Ovary (tissue), 9 donors: ENCODE results near the gene TCF12. TPM values are rescaled to one million over a fixed set of nuclear protein-coding genes. Genes with fewer than 3 reads are reported as not detected.

Source experiments
- DNase-seq, 5 donors: peaks; one replicate each; pipeline ENCODE4 v3.0.0-alpha.2; 2019 to 2020
- H3K27ac ChIP-seq, 2 donors: fragments of 200-600 bp; one replicate each; pipeline versions ENCODE4 v1.5.1 to v1.8.0; 2019 to 2022
- H3K27me3 ChIP-seq: fragments of 200-600 bp; one replicate; pipeline ENCODE4 v1.8.0; 2022
- H3K36me3 ChIP-seq: fragments of 200-600 bp; sonication (generic); one replicate; pipeline ENCODE4 v1.5.1; 2019
- H3K4me1 ChIP-seq: one replicate; pipeline ENCODE4 v1.8.1; 2013; ENCODE audit warnings: mild to moderate bottlenecking, moderate library complexity; ENCODE audit not compliant: insufficient read depth
- H3K4me3 ChIP-seq: fragments of 200-600 bp; sonication (generic); one replicate; pipeline ENCODE4 v1.5.1; 2017
- H3K9me3 ChIP-seq, 2 donors: fragments of 200-600 bp in 1 of 2; sonication (generic) in 1 of 2; one replicate each; pipeline versions ENCODE4 v1.5.1 to v1.8.1; 2013 to 2019; ENCODE audit warnings: mild to moderate bottlenecking in 1 of 2, moderate library complexity in 1 of 2
- EP300 ChIP-seq: sonication (generic); formaldehyde crosslinking; IDR thresholded peaks from one replicate; pipeline ENCODE4 v1.6.1; 2017; ENCODE audit warnings: antibody characterized with exemption
- POLR2A ChIP-seq: fragments of 450-650 bp; IDR thresholded peaks from one replicate; pipeline ENCODE4 v1.6.1; 2017; ENCODE audit warnings: antibody characterized with exemption, mild to moderate bottlenecking, moderate library complexity
- WGBS, 3 donors: extraction: QIAGEN DNeasy Blood & Tissue Kit in 1 of 3; methylation state at CpG; one replicate each; pipeline versions ENCODE4 v1.1.5 to v1.1.7; 2013 to 2017; 5-methylcytosine and 5-hydroxymethylcytosine counted together
- intact Hi-C, 4 donors: fragments of 100-400 bp; cut with DNase I; formaldehyde crosslinking; loops; one replicate each; pipeline versions ENCODE4 v1.11.0 to v1.15.1; 2022 to 2023
- polyA plus RNA-seq, 2 donors: library from polyadenylated mRNA; stranded (reverse); fragments of 200-250 nt in 1 of 2; fragments of 350-450 nt in 1 of 2; fragmentation: Illumina TruSeq in 1 of 2; extraction: RNeasy Lipid Tissue Mini Kit (QIAGEN cat#74804) in 1 of 2; gene quantifications; one replicate each; pipeline ENCODE4 v1.2.3, GENCODE V29; 2013 to 2014
- total RNA-seq, 7 donors: library from RNA; depleted of rRNA in 2 of 7; stranded (reverse); fragments of >200 nt in 2 of 7; fragmentation: NEBNext Ultra II Directional in 3 of 7; extraction: Animal tissue kit (Norgen Biotek cat#: 25700) in 3 of 7; gene quantifications; one replicate each; pipeline versions ENCODE4 v1.1.0 to v1.2.4, GENCODE V29; 2016 to 2023
- TF ChIP-seq, protein P1 (sequence below), 3 donors: fragments of 450-650 bp in 2 of 3; fragments of 200-600 bp in 1 of 3; IDR thresholded peaks; one replicate each; pipeline versions ENCODE4 v1.5.1 to v1.8.0; 2016 to 2022; ENCODE audit warnings: antibody characterized with exemption in 3 of 3, mild to moderate bottlenecking in 1 of 3
- donor health status: DM: no; HTN: no; CAD: no; lungs with moderate emphysema.
- donor health status: DM: no; HTN: no; CAD: no.
- donor health status: Bipolar disorder and iron deficiency.
- donor health status: DM: yes; HTN: yes; CAD: no.
- donor health status: DM: no; HTN: no; CAD: no.
- donor health status: DM: yes; HTN: yes; CAD: no.

Gene TCF12
- total and polyA plus RNA-seq, 9 donors = 28.6 to 150 (median 116) TPM

DNA sequence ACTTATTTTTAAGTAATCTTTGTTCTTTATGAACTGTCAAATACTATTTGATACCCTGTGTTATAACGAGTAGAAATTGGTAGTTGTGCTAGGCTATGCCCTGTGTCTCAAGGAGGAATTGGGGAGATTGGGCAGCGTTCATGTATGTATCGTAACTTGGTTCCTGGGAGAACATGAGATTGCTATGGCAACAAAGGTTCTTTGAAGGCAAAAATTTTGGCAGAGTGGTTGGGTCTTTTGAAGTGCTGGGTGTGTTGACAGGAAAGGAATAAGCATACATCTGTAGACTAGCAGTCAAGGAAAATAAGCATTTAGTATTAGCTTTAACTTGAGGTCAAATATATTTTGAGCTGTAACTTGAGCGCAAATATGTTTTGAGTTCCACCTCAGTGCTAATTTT lies 45.3 kb downstream of the TCF12 start:
- no peak overlapping the region for H3K4me3 ChIP-seq
- H3K27ac ChIP-seq = no peak overlapping the region
- DNase-seq = no peak
- H3K9me3 ChIP-seq = no peaks in the 10 kb centered on the region
- intact Hi-C loops = no loop called here
- H3K4me1 ChIP-seq = peaks cover 3% of the 10 kb centered on the region
- WGBS, 3 donors = 59 to 66% (median 64%) methylated on average over 4 of the region's 4 CpGs
- TF ChIP-seq POLR2A (no peak), EP300 (no peak)
- H3K27me3 ChIP-seq = no peaks in the 10 kb centered on the region
- no peaks in the 10 kb centered on the region for H3K36me3 ChIP-seq

DNA sequence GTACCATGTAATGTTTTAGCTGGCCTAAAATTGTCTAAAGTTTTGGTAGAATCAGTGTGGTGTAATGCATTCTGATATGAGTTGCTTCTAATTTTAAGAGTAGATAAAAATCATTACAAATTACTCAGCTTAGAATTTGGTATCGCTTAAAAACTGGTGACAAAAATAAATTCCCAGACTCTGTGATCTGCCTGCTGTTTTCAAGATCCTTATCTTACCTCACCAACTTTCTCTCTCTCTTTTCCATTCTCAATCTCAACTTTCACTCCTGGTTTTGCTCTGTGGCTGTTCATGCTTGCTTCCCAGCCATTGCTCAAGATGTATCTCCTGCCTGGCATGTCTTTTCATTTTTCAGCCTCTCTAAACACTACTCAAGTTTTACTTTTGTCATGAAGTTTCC lies 45.7 kb downstream of the TCF12 start:
- no peaks in the 10 kb centered on the region for H3K36me3 ChIP-seq
- H3K27me3 ChIP-seq = no peaks in the 10 kb centered on the region
- H3K27ac ChIP-seq = no peak overlapping the region
- H3K9me3 ChIP-seq = no peaks in the 10 kb centered on the region
- DNase-seq = no peak
- intact Hi-C loops = no loop called here
- H3K4me1 ChIP-seq = peaks cover 3% of the 10 kb centered on the region
- WGBS, 3 donors = 75 to 93% (median 81%) methylated on average over 1 of the region's 1 CpG
- H3K4me3 ChIP-seq = no peak overlapping the region
- TF ChIP-seq EP300 = no peak
- TF ChIP-seq, protein P1, sequence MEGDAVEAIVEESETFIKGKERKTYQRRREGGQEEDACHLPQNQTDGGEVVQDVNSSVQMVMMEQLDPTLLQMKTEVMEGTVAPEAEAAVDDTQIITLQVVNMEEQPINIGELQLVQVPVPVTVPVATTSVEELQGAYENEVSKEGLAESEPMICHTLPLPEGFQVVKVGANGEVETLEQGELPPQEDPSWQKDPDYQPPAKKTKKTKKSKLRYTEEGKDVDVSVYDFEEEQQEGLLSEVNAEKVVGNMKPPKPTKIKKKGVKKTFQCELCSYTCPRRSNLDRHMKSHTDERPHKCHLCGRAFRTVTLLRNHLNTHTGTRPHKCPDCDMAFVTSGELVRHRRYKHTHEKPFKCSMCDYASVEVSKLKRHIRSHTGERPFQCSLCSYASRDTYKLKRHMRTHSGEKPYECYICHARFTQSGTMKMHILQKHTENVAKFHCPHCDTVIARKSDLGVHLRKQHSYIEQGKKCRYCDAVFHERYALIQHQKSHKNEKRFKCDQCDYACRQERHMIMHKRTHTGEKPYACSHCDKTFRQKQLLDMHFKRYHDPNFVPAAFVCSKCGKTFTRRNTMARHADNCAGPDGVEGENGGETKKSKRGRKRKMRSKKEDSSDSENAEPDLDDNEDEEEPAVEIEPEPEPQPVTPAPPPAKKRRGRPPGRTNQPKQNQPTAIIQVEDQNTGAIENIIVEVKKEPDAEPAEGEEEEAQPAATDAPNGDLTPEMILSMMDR (IDR thresholded peaks at IDR 0.05) = no peak
- TF ChIP-seq POLR2A = no peak

DNA sequence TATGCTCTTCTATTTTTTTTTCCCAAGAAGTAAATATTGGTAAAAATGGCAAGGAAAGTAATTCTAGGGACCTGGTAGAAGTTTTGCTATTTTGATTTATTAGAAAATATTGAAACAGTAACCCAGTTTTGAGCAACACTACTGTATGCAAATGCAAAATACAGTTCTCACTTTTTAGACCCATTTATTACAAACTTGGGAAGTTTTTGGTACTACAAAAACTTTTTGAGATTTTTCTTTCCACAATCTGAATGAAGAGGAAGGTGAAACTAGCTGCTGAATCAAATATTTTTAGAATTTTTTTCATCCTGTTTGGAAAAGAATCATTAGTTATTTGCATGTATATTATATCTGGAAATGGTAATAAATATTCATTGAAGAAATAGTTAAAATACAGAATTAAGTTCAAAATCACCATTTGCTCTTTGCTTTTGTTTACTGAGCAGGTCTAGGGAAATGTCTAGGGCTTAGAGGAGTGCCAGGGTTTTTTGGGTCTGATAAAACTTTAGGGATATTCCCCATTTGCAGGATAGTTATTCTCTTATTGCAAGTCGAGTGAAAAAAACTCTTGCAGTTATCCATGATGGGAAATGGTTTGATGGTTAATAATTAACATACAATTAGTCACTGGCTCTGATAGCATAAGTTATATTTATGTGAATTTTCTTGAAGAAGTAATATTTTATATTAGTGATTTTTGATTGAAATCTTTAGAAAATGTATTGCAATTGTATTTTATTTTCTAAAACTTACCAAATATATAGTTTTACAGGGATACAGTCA lies 47.0 kb downstream of the TCF12 start:
- H3K36me3 ChIP-seq = no peaks in the 10 kb centered on the region
- WGBS, 3 donors = 85 to 96% (median 86%) methylated on average over 1 of the region's 1 CpG

DNA sequence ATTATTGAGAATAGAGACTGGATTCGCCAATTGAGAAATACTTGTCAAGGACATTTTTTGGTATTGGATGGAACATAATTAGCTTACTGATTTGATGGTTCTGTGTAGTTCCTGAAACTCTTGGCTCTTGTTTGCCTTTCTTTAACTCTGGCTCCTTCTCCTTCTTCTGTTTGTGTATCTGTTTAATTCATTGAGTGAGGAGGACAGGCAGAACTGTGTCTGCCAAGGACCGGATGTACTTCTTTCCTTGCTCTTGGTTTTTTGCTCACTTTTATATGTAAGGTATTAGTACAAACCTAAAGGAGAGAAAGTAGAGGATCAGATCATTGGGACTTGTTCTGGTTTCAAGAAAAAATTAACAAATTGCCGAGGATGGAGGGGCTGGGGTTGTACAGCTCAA lies 48.9 kb downstream of the TCF12 start:
- Histone ChIP-seq H3K4me1 (peaks cover 4% of the 10 kb centered on the region), H3K27me3 (no peaks in the 10 kb centered on the region), H3K4me3 (no peak overlapping the region), H3K36me3 (no peaks in the 10 kb centered on the region), H3K9me3 (no peaks in the 10 kb centered on the region), H3K27ac (no peak overlapping the region)
- no peak for DNase-seq
- 68 to 77% (median 74%) methylated on average over 3 of the region's 3 CpGs for WGBS, 3 donors
- intact Hi-C loops = no loop called here
- TF ChIP-seq, protein P1 (IDR thresholded peaks at IDR 0.05) = no peak
- TF ChIP-seq EP300 (no peak), POLR2A (no peak)

More for the DNA sequence above, 47.0 kb downstream of the TCF12 start:
- no peak for DNase-seq
- Histone ChIP-seq H3K4me1 (peaks cover 2% of the 10 kb centered on the region), H3K27ac (no peak overlapping the region), H3K9me3 (no peaks in the 10 kb centered on the region), H3K27me3 (no peaks in the 10 kb centered on the region), H3K4me3 (no peak overlapping the region)
- intact Hi-C loops = no loop called here
- TF ChIP-seq, protein P1 (IDR thresholded peaks at IDR 0.05) = no peak
- TF ChIP-seq EP300 (no peak), POLR2A (no peak)

DNA sequence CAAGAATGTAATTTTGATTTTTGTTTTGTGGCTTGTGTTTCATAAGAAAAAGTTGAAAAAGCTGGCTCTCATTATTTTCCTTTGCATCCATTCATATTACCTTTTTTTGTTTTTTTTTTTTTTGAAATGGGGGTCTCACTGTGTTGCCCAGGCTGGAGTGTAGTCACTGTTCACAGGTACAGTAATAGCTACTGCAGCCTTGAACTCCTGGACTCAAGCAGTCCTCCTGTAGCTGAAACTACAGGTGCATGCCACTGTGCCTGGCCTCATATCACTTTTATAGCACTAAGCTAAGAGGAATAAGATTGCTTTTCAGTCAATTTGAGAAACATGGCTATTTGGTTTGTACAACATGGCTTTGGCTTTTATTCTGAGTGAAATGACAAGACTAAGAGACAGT lies 49.8 kb downstream of the TCF12 start:
- Histone ChIP-seq H3K27ac (no peak overlapping the region), H3K36me3 (no peaks in the 10 kb centered on the region), H3K4me1 (peaks cover 5% of the 10 kb centered on the region), H3K27me3 (no peaks in the 10 kb centered on the region), H3K9me3 (no peaks in the 10 kb centered on the region), H3K4me3 (no peak overlapping the region)
- TF ChIP-seq EP300 = no peak
- TF ChIP-seq POLR2A = no peak
- TF ChIP-seq, protein P1 (IDR thresholded peaks at IDR 0.05) = no peak
- intact Hi-C loops = no loop called here
- no peak for DNase-seq
